Measurements from ENCODE around the gene GALNTL6. TPM values are rescaled to one million over a fixed set of nuclear protein-coding genes. Genes with fewer than 3 reads are reported as not detected.

The GALNTL6 gene
- total and polyA plus RNA-seq, 3 donors from 2014 or later, result 2.9 to 6.2 (median 4.9) TPM

GRCh38 chr4:172168888-172169287 lies 355.7 kb downstream of the GALNTL6 start:
- intact Hi-C loops (cut with DNase I; ENCODE audit: low total_unique reads), result no loop called here
- WGBS, 2 donors, result 77 to 79% methylated on average over 2 of the region's 2 CpGs

GRCh38 chr4:172169871-172170270 lies 356.7 kb downstream of the GALNTL6 start:
- intact Hi-C loops (cut with DNase I; ENCODE audit: low total_unique reads), result no loop called here
- H3K27ac ChIP-seq, result no peak overlapping the region
- no peaks in the 10 kb centered on the region for H3K4me1 ChIP-seq
- TF ChIP-seq CTCF (IDR thresholded peaks at IDR 0.05), result no peak
- no peak for TF ChIP-seq POLR2A (IDR thresholded peaks at IDR 0.05)
- H3K9me3 ChIP-seq, result no peaks in the 10 kb centered on the region
- no peaks in the 10 kb centered on the region for H3K36me3 ChIP-seq (ENCODE audit: low read depth, missing control alignments)
- WGBS, 2 donors, result 48 to 64% methylated on average over 1 of the region's 1 CpG
- DNase-seq, result no peak
- H3K4me3 ChIP-seq, result no peak overlapping the region
- H3K27me3 ChIP-seq, result no peaks in the 10 kb centered on the region

More at GRCh38 chr4:172168888-172169287, 355.7 kb downstream of the GALNTL6 start:
- H3K27me3 ChIP-seq, result no peaks in the 10 kb centered on the region
- no peaks in the 10 kb centered on the region for H3K9me3 ChIP-seq
- no peaks in the 10 kb centered on the region for H3K4me1 ChIP-seq
- no peak overlapping the region for H3K4me3 ChIP-seq
- no peaks in the 10 kb centered on the region for H3K36me3 ChIP-seq (ENCODE audit: low read depth, missing control alignments)
- no peak overlapping the region for H3K27ac ChIP-seq
- no peak for DNase-seq
- TF ChIP-seq POLR2A (IDR thresholded peaks at IDR 0.05), result no peak
- no peak for TF ChIP-seq CTCF (IDR thresholded peaks at IDR 0.05)

- Histone ChIP-seq H3K27me3 (no peaks in the 10 kb centered on the region), H3K9me3 (no peaks in the 10 kb centered on the region), H3K27ac (no peak overlapping the region), H3K4me3 (no peak overlapping the region), H3K36me3 (ENCODE audit: low read depth, missing control alignments) (no peaks in the 10 kb centered on the region), H3K4me1 (no peaks in the 10 kb centered on the region)
- no peak for TF ChIP-seq POLR2A (IDR thresholded peaks at IDR 0.05)
- TF ChIP-seq CTCF (IDR thresholded peaks at IDR 0.05), result no peak
- no peak for DNase-seq
- intact Hi-C loops (cut with DNase I; ENCODE audit: low total_unique reads), result no loop called here
- WGBS, 2 donors, result 66 to 75% methylated on average over 4 of the region's 4 CpGs
Measured at GRCh38 chr4:172173206-172173605, 360.0 kb downstream of the GALNTL6 start.

- H3K27ac ChIP-seq, result no peak overlapping the region
- TF ChIP-seq CTCF (IDR thresholded peaks at IDR 0.05) (no peak), POLR2A (IDR thresholded peaks at IDR 0.05) (no peak)
- no peaks in the 10 kb centered on the region for H3K36me3 ChIP-seq (ENCODE audit: low read depth, missing control alignments)
- no peaks in the 10 kb centered on the region for H3K27me3 ChIP-seq
- intact Hi-C loops (cut with DNase I; ENCODE audit: low total_unique reads), result no loop called here
- no peak for DNase-seq
- no peaks in the 10 kb centered on the region for H3K9me3 ChIP-seq
- no peaks in the 10 kb centered on the region for H3K4me1 ChIP-seq
- H3K4me3 ChIP-seq, result no peak overlapping the region
Measured at GRCh38 chr4:172177382-172177781, 364.2 kb downstream of the GALNTL6 start.

GRCh38 chr4:172188248-172188988 lies 375.2 kb downstream of the GALNTL6 start:
- Histone ChIP-seq H3K36me3 (ENCODE audit: low read depth, missing control alignments) (no peaks in the 10 kb centered on the region), H3K27ac (no peak overlapping the region), H3K9me3 (no peaks in the 10 kb centered on the region), H3K4me1 (no peaks in the 10 kb centered on the region), H3K4me3 (no peak overlapping the region), H3K27me3 (no peaks in the 10 kb centered on the region)
- DNase-seq, result no peak
- TF ChIP-seq POLR2A (IDR thresholded peaks at IDR 0.05), result no peak
- TF ChIP-seq CTCF (IDR thresholded peaks at IDR 0.05), result no peak
- intact Hi-C loops (cut with DNase I; ENCODE audit: low total_unique reads), result no loop called here
- WGBS, 2 donors, result 82 to 86% methylated on average over 6 of the region's 6 CpGs

Data from testis (tissue), 3 donors.